Measurements from ENCODE around the gene SELENOV.

DNA sequence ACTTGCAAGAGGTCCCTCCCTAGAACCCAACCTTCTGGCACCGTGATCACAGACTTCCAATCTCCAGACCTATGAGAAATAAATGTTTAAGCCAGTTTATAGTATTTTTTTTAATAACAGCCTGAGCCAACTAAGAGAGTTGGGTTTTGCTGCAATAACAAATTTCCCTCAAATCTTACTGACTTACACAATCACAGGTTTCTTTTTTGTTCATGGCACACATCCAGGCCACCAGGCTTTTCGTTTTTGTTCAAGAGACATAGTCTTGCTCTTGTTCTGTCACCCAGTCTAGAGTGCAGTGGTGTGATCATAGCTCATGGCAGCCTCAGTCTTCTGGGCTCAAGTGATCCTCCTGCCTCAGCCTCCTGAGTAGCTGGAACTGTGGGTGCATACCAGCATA lies 2.0 kb upstream of the SELENOV start:
- TF ChIP-seq, protein P1, sequence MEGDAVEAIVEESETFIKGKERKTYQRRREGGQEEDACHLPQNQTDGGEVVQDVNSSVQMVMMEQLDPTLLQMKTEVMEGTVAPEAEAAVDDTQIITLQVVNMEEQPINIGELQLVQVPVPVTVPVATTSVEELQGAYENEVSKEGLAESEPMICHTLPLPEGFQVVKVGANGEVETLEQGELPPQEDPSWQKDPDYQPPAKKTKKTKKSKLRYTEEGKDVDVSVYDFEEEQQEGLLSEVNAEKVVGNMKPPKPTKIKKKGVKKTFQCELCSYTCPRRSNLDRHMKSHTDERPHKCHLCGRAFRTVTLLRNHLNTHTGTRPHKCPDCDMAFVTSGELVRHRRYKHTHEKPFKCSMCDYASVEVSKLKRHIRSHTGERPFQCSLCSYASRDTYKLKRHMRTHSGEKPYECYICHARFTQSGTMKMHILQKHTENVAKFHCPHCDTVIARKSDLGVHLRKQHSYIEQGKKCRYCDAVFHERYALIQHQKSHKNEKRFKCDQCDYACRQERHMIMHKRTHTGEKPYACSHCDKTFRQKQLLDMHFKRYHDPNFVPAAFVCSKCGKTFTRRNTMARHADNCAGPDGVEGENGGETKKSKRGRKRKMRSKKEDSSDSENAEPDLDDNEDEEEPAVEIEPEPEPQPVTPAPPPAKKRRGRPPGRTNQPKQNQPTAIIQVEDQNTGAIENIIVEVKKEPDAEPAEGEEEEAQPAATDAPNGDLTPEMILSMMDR (IDR thresholded peaks at IDR 0.05): no peak
- no peak for TF ChIP-seq POLR2A (IDR thresholded peaks at IDR 0.05)

Measured in Peyer's patch (tissue), 4 donors.